Fibroblast of lung (primary cell): ENCODE data around the gene MEG3. TPM values are rescaled to one million over a fixed set of nuclear protein-coding genes. Genes with fewer than 3 reads are reported as not detected.

Experiments used
- DNase-seq, 2 donors: peaks; one replicate each; pipeline versions ENCODE4 v3.0.0 to v3.0.0-alpha.2; 2010; ENCODE audit warnings: low read depth in 2 of 2
- H2AFZ ChIP-seq: 2 replicates; pipeline ENCODE4 v1.5.1; 2012; ENCODE audit warnings: low read length, control low read depth, inconsistent platforms
- H3K27ac ChIP-seq: 2 replicates; pipeline ENCODE4 v1.5.1; 2011; ENCODE audit warnings: low read length, control low read depth; ENCODE audit not compliant: insufficient read depth
- H3K27me3 ChIP-seq: 2 replicates; pipeline ENCODE4 v1.5.1; 2011; ENCODE audit warnings: mild to moderate bottlenecking, low read length; ENCODE audit not compliant: control insufficient read depth, insufficient read depth
- H3K36me3 ChIP-seq: 2 replicates; pipeline ENCODE4 v1.5.1; 2011; ENCODE audit warnings: low read length; ENCODE audit not compliant: control insufficient read depth, insufficient read depth
- H3K4me1 ChIP-seq: 2 replicates; pipeline ENCODE4 v1.5.1; 2011; ENCODE audit warnings: low read length; ENCODE audit not compliant: control insufficient read depth, insufficient read depth; ENCODE audit errors: extremely low read depth
- H3K4me2 ChIP-seq: 2 replicates; pipeline ENCODE4 v1.5.1; 2011; ENCODE audit warnings: low read length, control low read depth; ENCODE audit not compliant: insufficient read depth; ENCODE audit errors: extremely low read depth
- H3K4me3 ChIP-seq, 4 experiments: fragments of 200-600 bp in 1 of 4; sonication (generic) in 1 of 4; replicated peaks in 1 of 4; 2 replicates each; pipeline ENCODE4 v1.5.1; 2011 to 2016; ENCODE audit warnings: low read length in 4 of 4, low read depth in 3 of 4, mild to moderate bottlenecking in 3 of 4, control low read depth in 2 of 4, inconsistent platforms in 1 of 4, mixed read lengths in 1 of 4; ENCODE audit not compliant: insufficient read depth in 1 of 4; ENCODE audit errors: control extremely low read depth in 1 of 4
- H3K79me2 ChIP-seq: 2 replicates; pipeline ENCODE4 v1.5.1; 2012; ENCODE audit warnings: mild to moderate bottlenecking, low read length, inconsistent platforms; ENCODE audit not compliant: control insufficient read depth, insufficient read depth
- H3K9ac ChIP-seq: 2 replicates; pipeline ENCODE4 v1.5.1; 2011; ENCODE audit warnings: mild to moderate bottlenecking, low read length, control low read depth; ENCODE audit not compliant: insufficient read depth
- H3K9me3 ChIP-seq: 2 replicates; pipeline ENCODE4 v1.5.1; 2012; ENCODE audit warnings: low read depth, low read length; ENCODE audit not compliant: control insufficient read depth, insufficient read depth
- H4K20me1 ChIP-seq: 2 replicates; pipeline ENCODE4 v1.5.1; 2011; ENCODE audit warnings: low read length; ENCODE audit not compliant: control insufficient read depth, insufficient read depth; ENCODE audit errors: extremely low read depth
- CTCF ChIP-seq, 2 donors: IDR thresholded peaks in 1 of 2; conservative IDR thresholded peaks in 1 of 2; 1 replicate in 1 of 2; 2 replicates in 1 of 2; pipeline ENCODE4 v1.5.1; 2011 to 2012; ENCODE audit warnings: low read length in 2 of 2, control low read depth in 1 of 2, inconsistent platforms in 1 of 2, low read depth in 1 of 2, mild to moderate bottlenecking in 1 of 2
- EZH2 ChIP-seq: IDR thresholded peaks from 2 replicates; pipeline ENCODE4 v1.5.1; 2012; ENCODE audit warnings: low read length, control low read depth, mild to moderate bottlenecking; ENCODE audit errors: missing control alignments
- polyA minus RNA-seq: library from RNA; depleted of rRNA, polyadenylated mRNA; stranded (reverse); fragments of >200 nt; gene quantifications from 2 replicates; pipeline ENCODE4 v1.2.3, GENCODE V29; 2011; ENCODE audit warnings: low replicate concordance
- polyA plus RNA-seq, 2 donors: library from polyadenylated mRNA; depleted of rRNA in 1 of 2; stranded (reverse) in 1 of 2; unstranded in 1 of 2; fragments of >200 nt; gene quantifications; 2 replicates each; pipeline ENCODE4 v1.2.1, GENCODE V29; 2011 to 2012; ENCODE audit warnings: missing spikeins in 1 of 2
- total RNA-seq: library from RNA; depleted of rRNA; stranded (reverse); fragments of >200 nt; gene quantifications from 2 replicates; pipeline ENCODE4 v1.2.1, GENCODE V29; 2014

MEG3 gene
- total RNA-seq (95.0 and 182 TPM in 2 replicates), polyA plus RNA-seq (58.0 and 104 TPM in 2 replicates), polyA minus RNA-seq (54.2 and 61.7 TPM in 2 replicates)
- polyA plus RNA-seq (2012): 43.2 and 71.5 TPM in 2 replicates

GRCh38 chr14:100825713-100826331, at the start of gene MEG3:
TSS of gene MEG3 (plus strand) at chr14:100826118.
- peak within 1 kb of the TSS; percentile 76 for H3K9ac ChIP-seq
- H3K36me3 ChIP-seq: peaks cover 3% of the 10 kb centered on the region
- no peak for TF ChIP-seq CTCF (conservative IDR thresholded peaks at IDR 0.05 in 1 of 2, IDR thresholded peaks at IDR 0.05 in 1 of 2; ENCODE audit: low read depth in 1 of 2, low read length in 2 of 2)
- TF ChIP-seq EZH2: no peak
- peak within 1 kb of the TSS; percentile 51 for H3K4me2 ChIP-seq
- peak within 1 kb of the TSS; percentile 26 for H2AFZ ChIP-seq
- peaks cover 3% of the 10 kb centered on the region for H4K20me1 ChIP-seq
- peak; percentile 77 to 89 for DNase-seq
- H3K27ac ChIP-seq: peak within 1 kb of the TSS; percentile 87
- H3K9me3 ChIP-seq: no peaks in the 10 kb centered on the region
- H3K4me1 ChIP-seq: no peaks in the 10 kb centered on the region
- H3K27me3 ChIP-seq: no peaks in the 10 kb centered on the region
- peaks cover 33% of the 10 kb centered on the region for H3K79me2 ChIP-seq
- peak within 1 kb of the TSS; percentile 41 to 90 (median 80) for H3K4me3 ChIP-seq

- Histone ChIP-seq H3K4me3 (no peak overlapping the region), H3K27ac (no peak overlapping the region), H3K4me1 (no peaks in the 10 kb centered on the region), H4K20me1 (no peaks in the 10 kb centered on the region), H3K79me2 (no peaks in the 10 kb centered on the region), H3K4me2 (no peak overlapping the region), H3K9me3 (no peaks in the 10 kb centered on the region), H3K9ac (no peak overlapping the region), H2AFZ (no peak overlapping the region), H3K27me3 (no peaks in the 10 kb centered on the region), H3K36me3 (no peaks in the 10 kb centered on the region)
- no peak for DNase-seq
- TF ChIP-seq CTCF (conservative IDR thresholded peaks at IDR 0.05 in 1 of 2, IDR thresholded peaks at IDR 0.05 in 1 of 2; ENCODE audit: low read depth in 1 of 2, low read length in 2 of 2): no peak
- no peak for TF ChIP-seq EZH2
These were observed 49.1 kb upstream of the MEG3 start for GRCh38 chr14:100776681-100777365.

- Histone ChIP-seq H3K4me1 (no peaks in the 10 kb centered on the region), H3K79me2 (no peaks in the 10 kb centered on the region), H2AFZ (no peak overlapping the region), H4K20me1 (no peaks in the 10 kb centered on the region), H3K4me3 (no peak overlapping the region), H3K36me3 (no peaks in the 10 kb centered on the region), H3K9me3 (no peaks in the 10 kb centered on the region), H3K27ac (no peak overlapping the region), H3K4me2 (no peak overlapping the region), H3K9ac (no peak overlapping the region), H3K27me3 (no peaks in the 10 kb centered on the region)
- DNase-seq: no peak
- TF ChIP-seq EZH2: no peak
- TF ChIP-seq CTCF (conservative IDR thresholded peaks at IDR 0.05 in 1 of 2, IDR thresholded peaks at IDR 0.05 in 1 of 2; ENCODE audit: low read depth in 1 of 2, low read length in 2 of 2): no peak
These were observed 48.5 kb upstream of the MEG3 start for GRCh38 chr14:100777366-100777817.
